GM23338 (cell line): ENCODE measurements around the gene ASPG. TPM values are rescaled to one million over a fixed set of nuclear protein-coding genes. Genes with fewer than 3 reads are reported as not detected.

Source experiments
- ATAC-seq: fragments of 200-7000 bp; cut with Tn5 transposase; 3 replicates; pipeline ENCODE4 v1.9.1; 2020
- DNase-seq: peaks from one replicate; pipeline ENCODE4 v3.0.0-alpha.2; 2015; ENCODE audit warnings: low spot score
- H2AFZ ChIP-seq: fragments of 200-600 bp; sonication (generic); 2 replicates; pipeline ENCODE4 v1.8.0; 2016; ENCODE audit warnings: antibody characterized with exemption, mild to moderate bottlenecking, moderate library complexity
- H3F3A ChIP-seq: fragments of 200-600 bp; sonication (generic); replicated peaks from 2 replicates; pipeline ENCODE4 v1.8.0; 2017; ENCODE audit warnings: antibody characterized with exemption, mixed run types, low read depth
- H3K27ac ChIP-seq: fragments of 200-600 bp; sonication (generic); 2 replicates; pipeline ENCODE4 v1.6.1; 2016; ENCODE audit warnings: low read depth
- H3K27me3 ChIP-seq: fragments of 200-600 bp; sonication (generic); 2 replicates; pipeline ENCODE4 v1.8.0; 2016; ENCODE audit warnings: mild to moderate bottlenecking, mixed run types, moderate library complexity; ENCODE audit not compliant: insufficient read depth
- H3K36me3 ChIP-seq: fragments of 200-600 bp; sonication (generic); 2 replicates; pipeline ENCODE4 v1.8.0; 2016; ENCODE audit warnings: mild to moderate bottlenecking; ENCODE audit not compliant: insufficient read depth
- H3K4me1 ChIP-seq: fragments of 200-600 bp; sonication (generic); 2 replicates; pipeline ENCODE4 v1.8.0; 2016; ENCODE audit warnings: mild to moderate bottlenecking, moderate library complexity; ENCODE audit not compliant: insufficient read depth
- H3K4me2 ChIP-seq: fragments of 200-600 bp; sonication (generic); 2 replicates; pipeline ENCODE4 v1.7.1; 2017; ENCODE audit warnings: mixed run types
- H3K4me3 ChIP-seq: fragments of 200-600 bp; sonication (generic); 2 replicates; pipeline ENCODE4 v1.6.1; 2016; ENCODE audit warnings: mixed run types
- H3K79me2 ChIP-seq: fragments of 200-600 bp; sonication (generic); replicated peaks from 2 replicates; pipeline ENCODE4 v1.8.0; 2017; ENCODE audit warnings: mild to moderate bottlenecking; ENCODE audit not compliant: insufficient read depth
- H3K9me2 ChIP-seq: fragments of 200-600 bp; sonication (generic); 2 replicates; pipeline ENCODE4 v1.8.0; 2017; ENCODE audit not compliant: insufficient read depth
- H4K20me1 ChIP-seq: fragments of 200-600 bp; sonication (generic); replicated peaks from 2 replicates; pipeline ENCODE4 v1.8.0; 2017; ENCODE audit warnings: mild to moderate bottlenecking; ENCODE audit not compliant: insufficient read depth
- H3K27ac Mint-ChIP-seq: 2 replicates; pipeline ENCODE4 v1.8.0; 2020; ENCODE audit warnings: inconsistent platforms, mild to moderate bottlenecking, moderate library complexity, mixed read lengths
- H3K27me3 Mint-ChIP-seq: 3 replicates; pipeline ENCODE4 v1.8.0; 2022; ENCODE audit warnings: low read depth, mild to moderate bottlenecking, moderate library complexity, mixed read lengths, inconsistent platforms; ENCODE audit not compliant: insufficient read depth, poor library complexity
- H3K36me3 Mint-ChIP-seq: 3 replicates; pipeline ENCODE4 v1.8.0; 2021; ENCODE audit warnings: low read depth, mild to moderate bottlenecking, inconsistent platforms, moderate library complexity, mixed read lengths
- H3K4me1 Mint-ChIP-seq: 3 replicates; pipeline ENCODE4 v1.8.0; 2020; ENCODE audit warnings: mild to moderate bottlenecking, inconsistent platforms, mixed read lengths
- H3K4me3 Mint-ChIP-seq: 3 replicates; pipeline ENCODE4 v1.8.0; 2021; ENCODE audit warnings: moderate library complexity, mild to moderate bottlenecking, inconsistent platforms, mixed read lengths
- H3K9me3 Mint-ChIP-seq: 3 replicates; pipeline ENCODE4 v1.8.0; 2020; ENCODE audit warnings: moderate library complexity, mild to moderate bottlenecking, inconsistent platforms, mixed read lengths
- CREB1 ChIP-seq: fragments of 250-450 bp; sonication (Bioruptor Pico); IDR thresholded peaks from 2 replicates; pipeline ENCODE4 v1.5.0; 2020; ENCODE audit warnings: low read depth, mild to moderate bottlenecking, moderate library complexity
- EZH2 ChIP-seq: fragments of 200-600 bp; sonication (generic); IDR thresholded peaks from one replicate; pipeline ENCODE4 v1.8.0; 2017; ENCODE audit warnings: antibody characterized with exemption, mild to moderate bottlenecking, low read depth; ENCODE audit not compliant: unreplicated experiment
- POLR2AphosphoS5 ChIP-seq: IDR thresholded peaks from 2 replicates; pipeline ENCODE4 v1.6.1; 2016; ENCODE audit warnings: antibody characterized with exemption, low read depth
- ZNF114 ChIP-seq: fragments of 250-450 bp; sonication (Bioruptor Pico); IDR thresholded peaks from 2 replicates; pipeline ENCODE4 v1.5.0; 2020; ENCODE audit warnings: mild to moderate bottlenecking, moderate library complexity
- ZNF331 ChIP-seq: fragments of 250-450 bp; sonication (Bioruptor Pico); IDR thresholded peaks from 2 replicates; pipeline ENCODE4 v1.5.0; 2020; ENCODE audit warnings: low read depth, mild to moderate bottlenecking, moderate library complexity
- polyA plus RNA-seq: library from polyadenylated mRNA; unstranded; fragments of >200 nt; fragmentation: Nextera tagmentation; extraction: Ambion mirVana; gene quantifications from 2 replicates; pipeline ENCODE4 v1.2.1, GENCODE V29; 2016
- total RNA-seq: library from RNA; depleted of rRNA; stranded (reverse); fragments of >200 nt; shearing (Covaris generic); gene quantifications from 2 replicates; pipeline ENCODE4 v1.2.3, GENCODE V29; 2014
- TF ChIP-seq, protein P1 (sequence below), 2 experiments: fragments of 200-600 bp in 1 of 2; sonication (generic) in 1 of 2; conservative IDR thresholded peaks; 2 replicates each; pipeline versions ENCODE4 v1.5.1 to v1.6.1; 2016 to 2017; ENCODE audit warnings: antibody characterized with exemption in 2 of 2, low read depth in 2 of 2, mild to moderate bottlenecking in 2 of 2, moderate library complexity in 1 of 2
- TF ChIP-seq, protein P2 (sequence below): IDR thresholded peaks from 2 replicates; pipeline ENCODE4 v1.6.1; 2016; ENCODE audit warnings: antibody characterized with exemption
- TF ChIP-seq, protein P3 (sequence below): fragments of 250-450 bp; sonication (Bioruptor Pico); IDR thresholded peaks from 2 replicates; pipeline ENCODE4 v1.5.0; 2020; ENCODE audit warnings: mild to moderate bottlenecking, moderate library complexity

The ASPG gene
- total and polyA plus RNA-seq, 2 experiments from 2014 or later = 0.61 to 6.2 TPM

DNA sequence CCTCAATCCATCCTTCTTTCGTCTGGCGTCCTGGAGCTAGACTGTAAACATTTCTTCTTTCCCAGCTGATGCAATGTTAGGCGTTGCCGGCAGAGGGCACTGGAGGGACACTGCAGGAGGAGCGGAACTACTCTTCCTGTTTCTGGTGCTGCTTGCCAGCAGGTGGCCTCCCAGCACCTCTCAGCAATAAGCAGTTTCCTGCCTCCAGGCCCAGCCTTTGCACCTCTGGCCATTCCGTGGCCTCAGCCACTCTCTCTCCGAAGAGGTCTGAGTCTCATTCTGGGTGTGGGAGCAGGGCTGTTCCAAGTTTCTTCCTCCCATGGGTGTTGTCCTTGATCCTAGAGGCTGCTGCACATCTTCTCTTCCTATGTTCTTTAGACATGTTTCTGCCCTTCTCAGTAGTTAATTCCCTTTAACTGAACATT is 7.5 kb upstream of the ASPG start:
- H3K4me3 ChIP-seq = no peak overlapping the region
- H3F3A ChIP-seq = no peaks in the 10 kb centered on the region
- no peak overlapping the region for H3K4me2 ChIP-seq
- Mint-ChIP-seq H3K36me3 (no peaks in the 10 kb centered on the region), H3K27me3 (peaks cover 2% of the 10 kb centered on the region), H3K4me3 (no peak overlapping the region), H3K27ac (no peak overlapping the region), H3K9me3 (peaks cover 10% of the 10 kb centered on the region), H3K4me1 (peaks cover 4% of the 10 kb centered on the region; the same call in 2 of the 3 replicates)
- no peaks in the 10 kb centered on the region for H3K79me2 ChIP-seq
- peak; percentile 97 for ATAC-seq
- H3K9me2 ChIP-seq = peaks cover 5% of the 10 kb centered on the region; the same call in 1 of the 2 replicates
- H4K20me1 ChIP-seq = no peaks in the 10 kb centered on the region
- peak; percentile 94 for DNase-seq
- no peak overlapping the region; the same call in 1 of the 2 replicates for H2AFZ ChIP-seq
- no peaks in the 10 kb centered on the region for H3K27me3 ChIP-seq
- H3K27ac ChIP-seq = no peak overlapping the region
- no peaks in the 10 kb centered on the region for H3K4me1 ChIP-seq
- H3K36me3 ChIP-seq = no peaks in the 10 kb centered on the region
- TF ChIP-seq CREB1 (CRISPR knock-in tag) (peak; percentile 8; the same call in 1 of the 2 replicates), ZNF331 (CRISPR knock-in tag) (no peak)
- TF ChIP-seq, protein P1, sequence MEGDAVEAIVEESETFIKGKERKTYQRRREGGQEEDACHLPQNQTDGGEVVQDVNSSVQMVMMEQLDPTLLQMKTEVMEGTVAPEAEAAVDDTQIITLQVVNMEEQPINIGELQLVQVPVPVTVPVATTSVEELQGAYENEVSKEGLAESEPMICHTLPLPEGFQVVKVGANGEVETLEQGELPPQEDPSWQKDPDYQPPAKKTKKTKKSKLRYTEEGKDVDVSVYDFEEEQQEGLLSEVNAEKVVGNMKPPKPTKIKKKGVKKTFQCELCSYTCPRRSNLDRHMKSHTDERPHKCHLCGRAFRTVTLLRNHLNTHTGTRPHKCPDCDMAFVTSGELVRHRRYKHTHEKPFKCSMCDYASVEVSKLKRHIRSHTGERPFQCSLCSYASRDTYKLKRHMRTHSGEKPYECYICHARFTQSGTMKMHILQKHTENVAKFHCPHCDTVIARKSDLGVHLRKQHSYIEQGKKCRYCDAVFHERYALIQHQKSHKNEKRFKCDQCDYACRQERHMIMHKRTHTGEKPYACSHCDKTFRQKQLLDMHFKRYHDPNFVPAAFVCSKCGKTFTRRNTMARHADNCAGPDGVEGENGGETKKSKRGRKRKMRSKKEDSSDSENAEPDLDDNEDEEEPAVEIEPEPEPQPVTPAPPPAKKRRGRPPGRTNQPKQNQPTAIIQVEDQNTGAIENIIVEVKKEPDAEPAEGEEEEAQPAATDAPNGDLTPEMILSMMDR (conservative IDR thresholded peaks at IDR 0.05; ENCODE audit: low read depth in 2 of 2) = peak; percentile 99 to 100
- TF ChIP-seq, protein P2, sequence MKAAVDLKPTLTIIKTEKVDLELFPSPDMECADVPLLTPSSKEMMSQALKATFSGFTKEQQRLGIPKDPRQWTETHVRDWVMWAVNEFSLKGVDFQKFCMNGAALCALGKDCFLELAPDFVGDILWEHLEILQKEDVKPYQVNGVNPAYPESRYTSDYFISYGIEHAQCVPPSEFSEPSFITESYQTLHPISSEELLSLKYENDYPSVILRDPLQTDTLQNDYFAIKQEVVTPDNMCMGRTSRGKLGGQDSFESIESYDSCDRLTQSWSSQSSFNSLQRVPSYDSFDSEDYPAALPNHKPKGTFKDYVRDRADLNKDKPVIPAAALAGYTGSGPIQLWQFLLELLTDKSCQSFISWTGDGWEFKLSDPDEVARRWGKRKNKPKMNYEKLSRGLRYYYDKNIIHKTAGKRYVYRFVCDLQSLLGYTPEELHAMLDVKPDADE = peak; percentile 61; the same call in 1 of the 2 replicates

DNA sequence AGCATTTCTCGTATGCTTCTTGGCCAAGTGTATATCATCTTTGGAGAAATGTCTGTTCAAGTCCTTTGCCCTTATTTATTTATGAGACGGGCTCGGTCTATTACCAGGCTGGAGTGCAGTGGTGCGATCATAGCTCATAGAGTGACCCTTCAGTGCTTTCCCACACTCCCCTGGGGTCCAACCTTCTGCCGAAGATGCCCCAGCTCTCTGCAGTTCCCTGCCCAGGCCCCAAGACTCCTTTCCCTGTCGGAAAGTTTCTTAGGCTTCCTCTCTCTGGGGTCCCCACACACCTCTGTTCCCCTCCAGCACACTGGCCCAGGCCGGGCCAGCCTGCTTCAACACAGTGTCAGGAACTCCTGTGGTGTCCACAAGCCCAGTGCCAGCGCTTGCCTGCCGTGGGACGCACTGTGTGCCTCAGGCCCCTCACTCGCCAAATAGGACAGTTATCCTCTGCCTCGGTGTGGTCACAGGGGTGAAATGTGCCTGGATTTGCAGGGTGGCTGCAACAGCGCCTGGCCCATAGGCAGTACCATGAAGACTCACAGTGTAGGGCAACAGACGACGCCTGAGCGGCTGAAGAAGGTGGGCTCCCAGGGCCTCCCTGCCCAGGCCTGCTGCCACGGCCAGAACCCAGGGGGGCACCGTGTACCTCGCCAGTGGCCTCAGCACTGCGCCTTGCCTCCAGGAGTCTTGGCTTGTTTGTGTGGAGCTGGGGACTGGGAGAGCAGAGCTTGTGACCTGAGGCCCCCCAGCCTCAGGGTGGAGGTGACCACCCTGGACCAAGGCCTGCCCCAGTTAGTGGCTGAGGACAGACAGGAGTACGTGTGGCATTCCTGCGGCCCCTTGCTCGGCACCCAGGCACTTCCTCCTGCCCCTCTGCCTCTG is 4.9 kb upstream of the ASPG start:
- H3K4me3 Mint-ChIP-seq = no peak overlapping the region
- 0 out of 2 replicates have a peak, but pooled peaks cover 3% of the 10 kb centered on the region for H3K4me1 ChIP-seq
- ATAC-seq = no peak
- H3K9me2 ChIP-seq = no peaks in the 10 kb centered on the region
- H3K27ac ChIP-seq = no peak overlapping the region
- H3K4me2 ChIP-seq = no peak overlapping the region
- no peak overlapping the region for H3K4me3 ChIP-seq
- no peak for DNase-seq
- H3K36me3 Mint-ChIP-seq = no peaks in the 10 kb centered on the region; the same call in 2 of the 3 replicates
- H3K4me1 Mint-ChIP-seq = peaks cover 9% of the 10 kb centered on the region
- no peaks in the 10 kb centered on the region for H3K36me3 ChIP-seq
- no peak overlapping the region for H3K27ac Mint-ChIP-seq
- H3K27me3 ChIP-seq = no peaks in the 10 kb centered on the region
- H3F3A ChIP-seq = no peaks in the 10 kb centered on the region
- H3K9me3 Mint-ChIP-seq = no peaks in the 10 kb centered on the region; the same call in 2 of the 3 replicates
- H3K79me2 ChIP-seq = no peaks in the 10 kb centered on the region
- peaks cover 14% of the 10 kb centered on the region for H3K27me3 Mint-ChIP-seq
- no peak overlapping the region for H2AFZ ChIP-seq
- no peaks in the 10 kb centered on the region for H4K20me1 ChIP-seq
- TF ChIP-seq ZNF114 (CRISPR knock-in tag) = no peak
- no peak for TF ChIP-seq CREB1 (CRISPR knock-in tag)
- TF ChIP-seq, protein P3, sequence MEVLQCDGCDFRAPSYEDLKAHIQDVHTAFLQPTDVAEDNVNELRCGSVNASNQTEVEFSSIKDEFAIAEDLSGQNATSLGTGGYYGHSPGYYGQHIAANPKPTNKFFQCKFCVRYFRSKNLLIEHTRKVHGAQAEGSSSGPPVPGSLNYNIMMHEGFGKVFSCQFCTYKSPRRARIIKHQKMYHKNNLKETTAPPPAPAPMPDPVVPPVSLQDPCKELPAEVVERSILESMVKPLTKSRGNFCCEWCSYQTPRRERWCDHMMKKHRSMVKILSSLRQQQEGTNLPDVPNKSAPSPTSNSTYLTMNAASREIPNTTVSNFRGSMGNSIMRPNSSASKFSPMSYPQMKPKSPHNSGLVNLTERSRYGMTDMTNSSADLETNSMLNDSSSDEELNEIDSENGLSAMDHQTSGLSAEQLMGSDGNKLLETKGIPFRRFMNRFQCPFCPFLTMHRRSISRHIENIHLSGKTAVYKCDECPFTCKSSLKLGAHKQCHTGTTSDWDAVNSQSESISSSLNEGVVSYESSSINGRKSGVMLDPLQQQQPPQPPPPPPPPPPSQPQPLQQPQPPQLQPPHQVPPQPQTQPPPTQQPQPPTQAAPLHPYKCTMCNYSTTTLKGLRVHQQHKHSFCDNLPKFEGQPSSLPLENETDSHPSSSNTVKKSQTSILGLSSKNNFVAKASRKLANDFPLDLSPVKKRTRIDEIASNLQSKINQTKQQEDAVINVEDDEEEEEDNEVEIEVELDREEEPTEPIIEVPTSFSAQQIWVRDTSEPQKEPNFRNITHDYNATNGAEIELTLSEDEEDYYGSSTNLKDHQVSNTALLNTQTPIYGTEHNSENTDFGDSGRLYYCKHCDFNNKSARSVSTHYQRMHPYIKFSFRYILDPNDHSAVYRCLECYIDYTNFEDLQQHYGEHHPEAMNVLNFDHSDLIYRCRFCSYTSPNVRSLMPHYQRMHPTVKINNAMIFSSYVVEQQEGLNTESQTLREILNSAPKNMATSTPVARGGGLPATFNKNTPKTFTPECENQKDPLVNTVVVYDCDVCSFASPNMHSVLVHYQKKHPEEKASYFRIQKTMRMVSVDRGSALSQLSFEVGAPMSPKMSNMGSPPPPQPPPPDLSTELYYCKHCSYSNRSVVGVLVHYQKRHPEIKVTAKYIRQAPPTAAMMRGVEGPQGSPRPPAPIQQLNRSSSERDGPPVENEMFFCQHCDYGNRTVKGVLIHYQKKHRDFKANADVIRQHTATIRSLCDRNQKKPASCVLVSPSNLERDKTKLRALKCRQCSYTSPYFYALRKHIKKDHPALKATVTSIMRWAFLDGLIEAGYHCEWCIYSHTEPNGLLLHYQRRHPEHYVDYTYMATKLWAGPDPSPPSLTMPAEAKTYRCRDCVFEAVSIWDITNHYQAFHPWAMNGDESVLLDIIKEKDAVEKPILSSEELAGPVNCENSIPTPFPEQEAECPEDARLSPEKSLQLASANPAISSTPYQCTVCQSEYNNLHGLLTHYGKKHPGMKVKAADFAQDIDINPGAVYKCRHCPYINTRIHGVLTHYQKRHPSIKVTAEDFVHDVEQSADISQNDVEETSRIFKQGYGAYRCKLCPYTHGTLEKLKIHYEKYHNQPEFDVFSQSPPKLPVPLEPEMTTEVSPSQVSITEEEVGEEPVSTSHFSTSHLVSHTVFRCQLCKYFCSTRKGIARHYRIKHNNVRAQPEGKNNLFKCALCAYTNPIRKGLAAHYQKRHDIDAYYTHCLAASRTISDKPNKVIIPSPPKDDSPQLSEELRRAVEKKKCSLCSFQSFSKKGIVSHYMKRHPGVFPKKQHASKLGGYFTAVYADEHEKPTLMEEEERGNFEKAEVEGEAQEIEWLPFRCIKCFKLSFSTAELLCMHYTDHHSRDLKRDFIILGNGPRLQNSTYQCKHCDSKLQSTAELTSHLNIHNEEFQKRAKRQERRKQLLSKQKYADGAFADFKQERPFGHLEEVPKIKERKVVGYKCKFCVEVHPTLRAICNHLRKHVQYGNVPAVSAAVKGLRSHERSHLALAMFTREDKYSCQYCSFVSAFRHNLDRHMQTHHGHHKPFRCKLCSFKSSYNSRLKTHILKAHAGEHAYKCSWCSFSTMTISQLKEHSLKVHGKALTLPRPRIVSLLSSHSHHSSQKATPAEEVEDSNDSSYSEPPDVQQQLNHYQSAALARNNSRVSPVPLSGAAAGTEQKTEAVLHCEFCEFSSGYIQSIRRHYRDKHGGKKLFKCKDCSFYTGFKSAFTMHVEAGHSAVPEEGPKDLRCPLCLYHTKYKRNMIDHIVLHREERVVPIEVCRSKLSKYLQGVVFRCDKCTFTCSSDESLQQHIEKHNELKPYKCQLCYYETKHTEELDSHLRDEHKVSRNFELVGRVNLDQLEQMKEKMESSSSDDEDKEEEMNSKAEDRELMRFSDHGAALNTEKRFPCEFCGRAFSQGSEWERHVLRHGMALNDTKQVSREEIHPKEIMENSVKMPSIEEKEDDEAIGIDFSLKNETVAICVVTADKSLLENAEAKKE (CRISPR knock-in tag) = no peak
- no peak for TF ChIP-seq ZNF331 (CRISPR knock-in tag)
- TF ChIP-seq EZH2 = no peak
- TF ChIP-seq POLR2AphosphoS5 = no peak
